ENCODE measurements around the gene NAA35.

GRCh38 chr9:86043586-86043985, 102.6 kb downstream of the NAA35 start:
- TF ChIP-seq GABPA (IDR thresholded peaks at IDR 0.05; ENCODE audit: borderline replicate concordance, insufficient read depth, low read length), result no peak
- TF ChIP-seq SP4 (IDR thresholded peaks at IDR 0.05; ENCODE audit: low read length), result no peak
- TF ChIP-seq CTCF (IDR thresholded peaks at IDR 0.05; ENCODE audit: control extremely low read depth in 1 of 3, insufficient read depth in 1 of 3, low read depth in 1 of 3, low read length in 3 of 3), result no peak
- no peak for TF ChIP-seq ATF2 (IDR thresholded peaks at IDR 0.05; ENCODE audit: low read length)
- TF ChIP-seq MAFK (IDR thresholded peaks at IDR 0.05; ENCODE audit: low read depth, low read length), result no peak
- TF ChIP-seq POLR2AphosphoS5 (IDR thresholded peaks at IDR 0.05; ENCODE audit: low read depth, low read length), result no peak
- TF ChIP-seq TEAD4 (IDR thresholded peaks at IDR 0.05; ENCODE audit: low read depth, low read length), result no peak
